Activated CD8-positive, alpha-beta memory T cell treated with anti-CD3 and anti-CD28 coated beads for 48 hours (primary cell): ENCODE measurements around the gene TLL2.

Source experiments
- DNase-seq, 3 experiments: peaks; one replicate each; pipeline ENCODE4 v3.0.0-alpha.2; 2020; ENCODE audit warnings: low read depth in 2 of 3, low spot score in 2 of 3

Gene TLL2

DNA sequence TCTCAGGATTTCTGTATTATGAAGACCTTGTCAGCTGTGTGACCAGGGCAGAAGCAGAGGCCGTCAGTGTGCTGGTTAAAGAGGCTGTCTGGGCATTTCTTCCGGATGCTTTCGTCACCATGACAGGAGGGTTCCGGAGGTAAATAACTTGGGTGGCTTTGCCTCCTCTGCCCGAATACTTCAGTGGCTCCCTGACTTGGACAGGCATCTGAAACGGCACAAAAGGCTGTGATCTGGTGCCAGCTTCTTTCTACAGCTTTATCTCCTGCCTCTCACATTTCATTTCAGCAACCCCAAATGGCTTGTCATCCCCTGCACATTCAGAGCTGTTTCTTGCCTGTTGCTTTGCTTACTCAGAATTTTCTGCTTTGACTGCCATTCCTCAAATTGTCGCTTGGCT lies 186.3 kb downstream of the TLL2 start:
- DNase-seq: no peak

DNA sequence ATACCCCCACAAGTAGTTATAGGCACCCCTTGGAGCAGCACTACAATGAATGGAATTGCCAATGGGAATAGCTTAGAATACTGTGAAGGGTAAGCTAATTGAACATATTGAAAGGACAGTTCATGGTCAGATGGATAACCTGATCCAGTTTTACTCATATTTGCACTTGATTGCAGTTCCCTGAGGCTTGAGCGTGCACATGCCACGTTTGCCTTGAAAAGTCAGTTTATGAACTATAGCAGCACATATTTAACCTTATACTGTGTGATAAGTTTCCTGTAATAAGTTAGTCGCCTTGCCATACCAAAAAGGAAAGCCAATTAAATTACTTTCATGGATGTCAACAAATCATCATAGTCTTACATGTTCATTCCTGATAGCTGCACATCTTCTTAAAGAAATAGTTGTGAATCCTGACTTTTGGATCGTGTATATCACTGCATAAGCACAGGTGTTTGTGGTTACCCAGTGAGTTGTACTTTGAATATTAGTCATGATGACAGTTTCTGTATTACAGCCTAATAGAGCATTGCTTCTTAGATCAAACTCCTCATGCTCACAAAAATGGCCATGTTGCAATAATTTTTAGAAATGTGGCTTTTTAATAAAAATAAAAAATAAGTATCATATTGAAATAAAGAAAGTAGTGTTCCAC lies 187.9 kb downstream of the TLL2 start:
- no peak for DNase-seq

DNA sequence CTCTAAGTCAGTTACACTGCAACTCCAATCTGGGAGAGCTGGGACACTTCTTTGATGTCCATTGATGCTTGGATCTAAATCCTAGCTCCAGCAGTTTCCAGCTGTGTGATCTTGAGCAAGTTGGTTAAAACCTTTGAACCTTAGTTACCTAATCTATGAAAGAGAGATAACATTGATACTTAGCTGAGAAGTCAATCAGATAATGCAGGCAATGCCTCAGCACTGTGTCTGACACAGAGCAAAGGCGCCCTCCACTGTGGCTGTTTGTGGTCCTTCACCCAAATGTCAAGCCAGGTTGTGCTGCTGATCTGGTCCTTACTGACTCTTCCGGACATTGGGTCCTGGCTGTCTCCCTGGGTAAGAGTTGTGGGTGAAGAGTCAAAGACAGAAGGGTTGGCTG lies 189.3 kb downstream of the TLL2 start:
- DNase-seq: no peak

DNA sequence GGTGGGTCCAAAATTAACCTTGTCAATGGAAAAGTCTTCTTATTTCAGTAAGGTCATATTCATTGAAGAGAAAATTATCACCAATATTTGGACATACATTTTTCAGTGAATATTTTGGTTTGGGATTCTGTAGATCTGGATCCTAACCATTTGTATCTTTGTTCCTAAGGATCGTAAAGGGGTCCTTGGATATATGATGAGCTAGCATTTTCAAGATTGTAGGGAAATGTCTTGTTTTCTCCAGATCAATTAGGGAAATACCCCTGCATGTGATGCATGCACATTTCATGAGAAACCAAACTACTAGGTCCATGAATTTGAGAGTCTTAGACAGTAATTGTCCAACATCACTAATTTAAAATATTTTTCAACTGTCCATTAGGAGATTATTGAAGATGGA lies 191.5 kb downstream of the TLL2 start:
- no peak for DNase-seq

DNA sequence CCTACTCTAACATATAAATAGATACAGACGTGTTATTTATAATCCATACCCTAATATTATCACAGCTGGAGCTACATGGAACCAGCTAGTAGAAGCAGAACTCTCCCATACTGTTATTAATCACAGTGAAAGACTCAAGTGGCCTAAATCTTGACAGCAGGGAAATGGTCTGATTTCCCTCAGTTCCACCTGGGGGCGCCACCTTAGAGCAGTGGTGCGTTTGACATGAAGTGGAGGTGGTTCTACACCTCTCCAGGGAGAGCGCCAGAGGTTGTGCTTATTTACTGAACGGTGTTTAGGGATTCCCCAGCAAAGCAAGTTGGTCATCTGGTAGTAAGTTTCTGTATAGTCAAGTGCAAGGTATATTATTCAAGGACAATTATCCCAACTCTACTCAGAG lies 191.9 kb downstream of the TLL2 start:
- DNase-seq: no peak

DNA sequence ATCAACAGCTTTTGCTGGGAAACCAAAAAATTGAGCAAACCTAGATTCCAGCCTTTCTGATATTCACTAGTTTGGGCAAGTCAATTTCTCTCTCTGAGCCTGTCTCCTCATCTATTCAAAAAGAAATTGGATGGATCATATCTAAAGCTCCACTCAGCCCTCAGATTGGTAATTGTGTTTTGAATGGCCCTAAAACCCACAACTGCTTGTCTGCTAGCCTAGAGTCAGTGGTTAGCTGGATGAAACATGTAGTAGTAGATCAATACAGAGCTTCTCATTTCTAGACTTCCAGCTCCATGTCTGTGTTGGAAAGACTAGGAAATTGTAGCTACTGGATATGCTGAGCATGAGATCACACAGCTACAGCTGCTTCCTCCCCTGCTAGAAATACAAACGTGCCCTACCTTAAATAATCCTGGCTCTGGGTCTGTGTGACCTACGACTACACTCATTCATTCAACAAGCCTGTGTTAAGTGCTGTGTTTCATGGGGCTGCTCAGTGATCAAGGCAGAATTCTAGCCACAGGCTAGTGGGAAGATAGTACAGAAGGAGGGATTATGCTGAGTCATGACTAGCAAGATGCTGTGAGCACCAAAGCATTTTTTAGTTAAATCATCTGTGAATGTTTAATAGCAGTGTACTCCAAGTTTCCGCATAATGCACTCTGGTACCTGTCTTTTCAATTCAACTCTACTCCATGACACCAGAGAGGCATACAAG lies 193.8 kb downstream of the TLL2 start:
- no peak for DNase-seq

DNA sequence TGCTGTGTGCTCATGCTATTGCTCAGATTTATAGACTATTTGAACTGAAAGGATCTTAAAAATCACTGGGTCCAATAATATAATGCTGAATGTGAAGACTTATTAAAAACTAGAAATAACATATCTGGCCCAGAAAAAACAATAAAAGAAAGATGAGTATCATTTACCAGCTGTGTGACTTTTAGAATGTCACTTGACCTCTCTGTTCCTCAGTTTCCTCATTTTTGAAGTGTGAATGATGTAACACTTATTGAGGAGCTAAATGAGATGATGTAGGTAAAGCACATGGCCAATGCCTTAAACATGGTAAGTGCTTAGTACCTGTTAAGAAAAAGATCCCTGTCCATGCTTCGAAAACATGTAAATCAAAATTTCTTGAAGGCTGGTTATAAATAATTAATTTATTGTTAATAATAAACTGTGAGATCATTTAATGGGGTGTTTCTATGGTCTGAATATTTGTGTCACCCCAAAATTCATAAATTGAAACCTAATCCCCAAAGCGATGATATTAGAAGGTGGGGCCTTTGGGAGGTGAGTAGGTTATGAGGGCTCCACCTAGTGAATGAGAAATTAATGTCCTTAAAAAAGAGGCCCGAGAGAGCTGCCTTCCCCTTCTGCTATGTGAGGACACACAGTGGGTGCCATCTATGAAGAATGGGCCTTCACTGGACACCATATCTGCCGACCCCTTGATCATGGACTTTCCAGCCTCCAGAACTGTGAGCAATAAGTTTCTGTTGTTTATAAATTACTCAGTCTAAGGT lies 196.5 kb downstream of the TLL2 start:
- no peak for DNase-seq
